Kidney capillary endothelial cell (primary cell): ENCODE results near the gene CDC42EP4.
A peak's percentile ranks its signal among the peaks of the same experiment; 100 is the strongest.
"Not testable (repeated sequence)": the region's sequence is repeated elsewhere in the genome, so short reads cannot be mapped to it uniquely, and the experiment has no call there.

Source experiments
- DNase-seq: peaks from one replicate; pipeline ENCODE4 v3.0.0-alpha.2; 2018; ENCODE audit warnings: low spot score

The CDC42EP4 gene

DNA sequence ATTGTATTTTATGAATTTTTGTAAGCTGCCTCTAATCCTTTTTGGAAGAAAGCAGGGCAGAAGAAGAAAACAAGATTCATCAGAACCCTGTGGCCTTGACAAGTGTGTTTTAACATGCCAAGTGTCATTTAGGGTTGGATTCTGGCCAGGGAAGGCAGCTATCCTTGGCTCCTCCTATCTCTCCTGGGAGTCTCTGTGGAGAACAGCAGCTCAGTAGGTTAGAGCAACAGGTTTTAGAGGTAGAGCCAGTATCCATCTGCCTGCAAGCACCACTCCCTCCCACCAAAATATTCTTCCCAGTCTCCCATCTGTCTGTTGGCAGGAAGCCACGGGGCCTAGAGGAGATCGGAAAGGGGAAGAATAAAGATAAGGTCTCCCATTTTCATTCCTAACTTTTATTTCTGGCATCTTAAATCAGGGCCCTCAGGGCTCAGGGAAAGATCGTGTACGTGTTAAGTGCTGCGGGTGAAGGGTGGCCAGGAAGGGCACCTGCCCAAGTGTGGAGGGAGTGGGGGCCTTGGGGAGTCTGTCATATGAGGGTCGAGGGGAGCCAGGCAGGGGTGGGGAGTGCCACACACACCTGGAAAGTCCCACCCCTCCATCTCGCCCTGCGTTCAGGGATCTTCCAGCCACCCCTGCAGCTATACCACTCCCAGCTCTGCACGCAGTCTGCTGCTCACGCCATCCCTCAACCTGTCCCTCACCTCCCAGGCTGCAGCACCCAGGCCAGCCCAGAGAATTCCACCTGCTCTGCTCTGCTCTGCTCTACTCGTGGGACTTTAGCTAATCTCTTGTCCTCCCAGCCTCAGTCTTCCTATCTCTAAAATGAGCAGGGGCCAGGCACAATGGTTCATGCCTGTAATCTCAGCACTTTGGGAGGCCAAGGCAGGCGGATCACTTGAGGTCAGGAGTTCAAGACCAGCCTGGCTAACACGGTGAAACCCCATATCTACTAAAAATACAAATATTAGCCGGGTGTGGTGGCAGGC lies 33.0 kb downstream of the CDC42EP4 start:
- no peak for DNase-seq

DNA sequence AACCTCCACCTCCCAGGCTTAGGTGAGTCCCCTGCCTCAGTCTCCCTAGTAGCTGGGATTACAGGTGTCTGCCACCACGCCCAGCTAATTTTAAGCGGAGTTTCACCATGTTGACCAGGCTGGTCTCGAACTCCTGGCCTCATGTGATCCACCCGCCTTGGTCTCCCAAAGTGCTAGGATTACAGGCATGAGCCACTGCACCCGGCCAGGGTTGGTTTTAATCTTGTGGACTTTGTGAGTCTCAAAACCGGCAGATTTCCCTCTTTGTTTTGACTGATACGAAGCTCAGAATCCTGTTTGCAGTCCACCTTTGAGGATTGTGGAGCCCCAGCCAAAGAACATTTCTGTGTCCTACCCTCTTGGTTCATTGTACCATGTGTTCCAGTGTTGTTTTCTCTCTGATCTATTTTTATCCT lies 33.7 kb downstream of the CDC42EP4 start:
- no peak for DNase-seq

DNA sequence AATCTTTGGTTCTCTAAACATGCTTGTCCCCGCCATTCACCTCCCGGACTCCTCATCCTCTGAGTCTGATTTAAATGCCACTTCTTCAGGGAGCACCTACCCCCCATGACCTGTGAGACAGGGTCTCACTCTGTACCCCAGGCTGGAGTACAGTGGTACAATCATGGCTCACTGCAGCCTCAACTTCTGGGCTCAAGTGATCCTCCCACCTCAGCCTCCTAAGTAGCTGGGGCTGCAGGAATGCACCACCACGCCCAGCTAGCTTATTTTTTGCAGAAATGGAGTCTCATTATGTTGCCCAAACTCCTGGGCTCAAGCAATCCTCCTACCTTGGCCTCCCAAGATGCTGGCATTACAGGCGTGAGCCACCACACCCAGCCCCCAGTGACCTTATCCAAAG lies 37.3 kb downstream of the CDC42EP4 start:
- no peak for DNase-seq

DNA sequence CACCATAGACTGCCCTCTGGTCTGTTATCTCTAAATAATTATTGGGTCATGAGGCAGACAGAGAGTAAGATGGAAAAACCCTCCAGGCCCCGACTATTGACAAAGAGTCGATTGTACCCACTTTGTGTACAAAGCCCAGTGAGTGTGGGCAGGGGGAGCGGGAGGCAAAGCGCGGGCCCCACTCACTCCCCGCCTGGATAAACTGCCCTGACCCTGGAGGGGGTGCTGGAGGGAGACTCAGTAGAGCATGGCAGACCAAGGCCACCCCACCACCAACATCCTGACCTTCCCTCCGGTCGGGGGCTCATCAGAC lies 38.9 kb downstream of the CDC42EP4 start:
- DNase-seq = no peak

DNA sequence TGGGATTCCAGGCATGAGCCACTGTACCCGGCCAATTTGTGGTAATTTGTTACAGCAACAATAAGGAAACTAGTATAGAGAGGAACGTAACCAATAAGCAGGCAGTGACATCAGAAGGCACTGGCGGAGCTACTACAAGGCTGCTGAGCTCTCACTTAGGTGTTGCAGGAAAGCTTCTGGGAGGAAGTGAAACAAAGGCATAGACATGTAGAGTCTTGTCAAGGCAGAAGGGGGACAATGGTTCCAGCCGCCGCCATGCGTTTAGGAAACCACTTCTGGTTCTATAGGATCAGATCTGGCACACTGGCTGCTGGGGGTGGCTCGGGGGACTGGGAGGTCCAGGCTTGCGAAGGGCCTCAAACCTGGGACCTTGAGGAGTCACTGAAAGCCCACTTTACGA lies 40.7 kb downstream of the CDC42EP4 start:
- no peak for DNase-seq

DNA sequence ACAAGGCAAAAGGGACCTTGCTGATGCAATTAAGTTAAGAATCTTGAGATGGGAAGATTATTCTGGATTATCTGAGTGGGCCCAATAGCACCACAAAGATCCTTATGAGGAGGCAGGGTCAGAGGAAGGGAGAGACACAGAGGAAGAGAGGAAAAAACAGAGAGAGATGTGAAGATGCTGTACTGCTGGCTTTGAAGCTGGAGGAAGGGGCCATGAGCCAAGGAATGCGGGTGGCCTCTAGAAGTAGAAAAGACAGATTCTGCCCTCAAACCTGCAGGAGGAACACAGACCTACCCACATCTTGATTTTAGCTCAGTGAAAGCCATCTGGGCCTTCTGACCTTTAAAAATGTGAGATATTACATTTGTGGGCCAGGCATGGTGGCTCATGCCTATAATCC lies 42.0 kb downstream of the CDC42EP4 start:
- DNase-seq = no peak

DNA sequence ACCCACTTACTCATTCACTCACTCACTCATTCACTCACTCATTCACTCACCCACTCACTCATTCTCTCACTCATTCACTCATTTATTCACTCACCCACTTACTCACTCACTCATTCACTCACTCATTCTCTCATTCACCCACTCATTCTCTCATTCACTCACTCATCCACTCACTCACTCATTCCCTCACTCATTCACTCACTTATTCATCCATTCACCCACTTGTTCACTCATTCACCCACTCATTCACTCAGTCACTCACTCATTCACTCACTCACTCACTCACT lies 42.5 kb downstream of the CDC42EP4 start:
- no peak for DNase-seq

DNA sequence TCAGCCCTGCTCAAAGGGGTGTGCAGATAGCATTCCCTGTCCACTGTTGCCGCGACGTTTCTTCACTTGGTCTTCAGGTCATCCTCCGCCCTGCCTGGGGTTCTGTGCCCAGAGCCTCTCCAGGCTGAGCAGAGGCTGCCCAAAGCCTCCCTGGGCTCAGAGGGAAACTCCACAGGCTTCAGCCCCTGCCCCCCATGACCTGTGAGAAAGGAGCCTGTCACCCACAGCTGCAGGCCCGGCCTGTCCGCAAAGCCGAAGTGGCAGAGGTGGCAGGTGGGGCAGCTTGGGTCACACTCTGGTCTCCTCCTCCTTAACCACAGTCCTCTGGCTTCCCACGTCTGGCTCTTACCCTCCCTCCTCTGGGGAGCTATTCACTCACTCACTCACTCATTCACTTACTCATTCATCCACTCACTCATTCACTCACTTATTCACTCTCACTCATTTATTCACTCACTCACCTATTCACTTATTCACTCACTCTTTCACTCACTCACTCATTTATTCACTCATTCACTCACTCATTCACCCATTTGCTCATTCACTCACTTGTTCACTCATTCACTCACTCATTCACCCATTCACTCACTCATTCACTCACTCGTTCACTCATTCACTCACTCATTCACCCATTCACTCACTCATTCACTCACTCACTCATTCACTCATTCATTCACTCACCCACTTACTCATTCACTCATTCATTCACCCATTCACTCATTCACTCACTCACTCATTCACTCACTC lies 43.0 kb downstream of the CDC42EP4 start:
- no peak for DNase-seq

DNA sequence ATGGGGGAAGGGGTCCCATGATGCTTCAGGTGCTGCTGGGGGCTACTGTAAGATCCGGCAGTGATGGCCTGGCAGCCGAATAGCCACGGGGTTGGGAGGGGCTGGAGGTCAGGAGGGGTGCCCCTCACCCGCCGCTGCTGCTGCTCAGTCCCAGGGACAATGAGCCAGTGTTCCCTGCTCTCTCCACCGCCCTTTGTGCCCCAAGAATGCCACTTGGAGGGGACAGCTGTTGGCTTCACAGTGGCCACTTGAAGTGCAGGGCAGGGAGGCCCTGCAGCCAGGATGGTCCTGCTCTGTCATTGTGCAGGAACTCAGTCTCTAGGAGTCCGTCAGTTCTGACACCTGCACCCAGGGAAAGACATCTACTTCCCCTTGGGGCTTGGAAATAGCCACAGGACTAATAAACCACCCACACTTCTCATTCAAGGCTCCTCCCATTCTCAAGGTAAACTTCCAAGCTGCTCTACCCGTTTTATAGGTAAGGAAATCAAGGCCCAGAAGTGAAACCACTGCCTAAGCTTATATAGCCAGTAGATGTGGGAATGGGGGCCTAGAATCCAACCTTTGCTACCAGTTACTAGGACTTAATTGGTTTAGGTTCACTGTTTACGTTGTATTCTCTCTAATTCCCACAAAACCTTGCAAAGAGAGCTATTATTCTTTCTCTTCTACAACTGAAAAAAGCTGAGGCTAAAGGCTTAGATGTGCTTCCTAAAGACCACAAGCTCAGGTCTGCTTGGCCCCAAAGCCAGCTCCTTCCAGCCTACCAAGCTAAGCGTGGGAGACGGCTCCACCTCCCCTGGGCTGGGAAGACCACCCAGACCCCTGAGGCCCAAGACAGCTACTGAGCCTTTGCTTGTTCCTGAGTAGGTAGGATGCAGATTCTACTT lies 43.9 kb downstream of the CDC42EP4 start:
- DNase-seq = no peak

DNA sequence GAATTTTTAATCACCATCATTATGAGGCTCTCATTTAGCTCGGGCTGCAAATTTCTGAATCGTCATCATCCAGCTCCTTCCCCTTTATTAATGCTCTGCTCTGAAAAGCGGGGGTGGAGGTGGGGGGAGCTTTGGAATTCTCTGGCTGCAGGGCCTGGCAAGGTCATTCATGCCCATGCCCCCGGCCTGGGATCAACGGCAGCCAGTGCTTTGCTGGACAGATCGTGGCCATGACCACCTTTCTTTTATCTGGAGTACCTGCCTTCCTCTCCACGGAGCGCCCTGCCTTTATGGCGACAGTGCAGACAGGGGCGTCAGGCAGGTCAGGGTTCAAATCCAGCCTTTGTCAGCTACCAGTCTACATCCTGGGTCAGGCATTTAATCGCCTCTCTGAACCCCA lies 45.0 kb downstream of the CDC42EP4 start:
- DNase-seq = no peak

DNA sequence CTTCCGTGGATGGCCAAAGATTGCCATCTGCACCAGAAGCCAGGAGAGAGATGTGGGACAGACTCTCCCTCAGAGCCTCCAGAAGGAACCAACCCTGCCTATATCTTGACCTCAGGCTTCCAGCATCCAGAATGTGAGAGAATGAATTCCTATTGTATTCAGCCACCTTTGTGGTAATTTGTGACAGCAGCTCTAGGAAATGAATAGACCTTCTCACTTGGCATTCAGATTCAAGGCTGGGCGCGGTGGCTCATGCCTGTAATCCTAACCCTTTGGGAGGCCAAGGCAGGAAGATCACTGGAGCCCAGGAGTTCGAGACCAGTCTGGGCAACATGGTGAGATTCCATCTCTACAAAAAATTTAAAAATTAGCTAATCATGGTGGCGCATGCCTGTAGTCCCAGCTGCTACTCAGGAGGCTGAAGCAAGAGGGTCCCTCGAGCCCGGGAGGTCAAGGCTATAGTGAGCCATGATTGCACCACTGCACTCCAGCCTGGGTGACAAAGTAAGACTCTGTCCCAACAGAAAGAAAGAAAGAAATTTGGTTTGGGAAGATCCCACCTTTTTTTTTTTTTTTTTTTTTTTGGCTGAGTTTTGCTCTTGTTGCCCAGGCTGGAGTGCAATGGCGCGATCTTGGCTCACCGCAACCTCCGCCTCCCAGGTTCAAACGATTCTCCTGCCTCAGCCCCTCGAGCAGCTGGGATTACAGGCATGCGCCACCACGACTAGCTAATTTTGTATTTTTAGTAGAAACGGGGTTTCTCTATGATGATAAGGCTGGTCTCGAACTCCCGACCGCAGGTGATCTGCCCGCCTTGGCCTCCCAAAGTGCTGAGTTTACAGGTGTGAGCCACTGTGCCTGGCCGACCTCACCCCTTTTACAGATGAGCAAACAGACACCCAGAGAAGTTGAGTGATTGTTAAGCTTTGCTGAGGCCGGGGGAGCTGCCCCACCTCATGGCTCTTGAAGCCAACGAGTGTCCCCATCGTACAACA lies 45.9 kb downstream of the CDC42EP4 start:
- DNase-seq = no peak

DNA sequence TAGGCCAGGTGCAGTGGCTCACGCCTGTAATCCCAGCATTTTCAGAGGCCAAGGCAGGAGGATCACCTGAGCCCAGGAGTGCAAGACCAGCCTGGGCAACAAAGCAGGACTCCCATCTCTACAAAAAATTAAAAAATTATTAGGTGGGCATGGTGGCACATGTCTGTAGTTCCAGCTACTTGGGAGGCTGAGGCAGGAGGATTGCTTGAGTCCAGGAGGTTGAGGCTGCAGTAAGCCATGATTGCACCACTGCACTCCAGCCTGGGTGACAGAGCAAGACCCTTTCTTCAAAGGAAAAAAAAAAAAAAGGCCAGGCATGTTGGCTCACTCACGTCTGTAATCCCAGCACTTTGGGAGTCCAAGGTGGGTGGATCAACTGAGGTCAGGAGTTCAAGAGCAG lies 47.4 kb downstream of the CDC42EP4 start:
- DNase-seq = not testable (repeated sequence)

DNA sequence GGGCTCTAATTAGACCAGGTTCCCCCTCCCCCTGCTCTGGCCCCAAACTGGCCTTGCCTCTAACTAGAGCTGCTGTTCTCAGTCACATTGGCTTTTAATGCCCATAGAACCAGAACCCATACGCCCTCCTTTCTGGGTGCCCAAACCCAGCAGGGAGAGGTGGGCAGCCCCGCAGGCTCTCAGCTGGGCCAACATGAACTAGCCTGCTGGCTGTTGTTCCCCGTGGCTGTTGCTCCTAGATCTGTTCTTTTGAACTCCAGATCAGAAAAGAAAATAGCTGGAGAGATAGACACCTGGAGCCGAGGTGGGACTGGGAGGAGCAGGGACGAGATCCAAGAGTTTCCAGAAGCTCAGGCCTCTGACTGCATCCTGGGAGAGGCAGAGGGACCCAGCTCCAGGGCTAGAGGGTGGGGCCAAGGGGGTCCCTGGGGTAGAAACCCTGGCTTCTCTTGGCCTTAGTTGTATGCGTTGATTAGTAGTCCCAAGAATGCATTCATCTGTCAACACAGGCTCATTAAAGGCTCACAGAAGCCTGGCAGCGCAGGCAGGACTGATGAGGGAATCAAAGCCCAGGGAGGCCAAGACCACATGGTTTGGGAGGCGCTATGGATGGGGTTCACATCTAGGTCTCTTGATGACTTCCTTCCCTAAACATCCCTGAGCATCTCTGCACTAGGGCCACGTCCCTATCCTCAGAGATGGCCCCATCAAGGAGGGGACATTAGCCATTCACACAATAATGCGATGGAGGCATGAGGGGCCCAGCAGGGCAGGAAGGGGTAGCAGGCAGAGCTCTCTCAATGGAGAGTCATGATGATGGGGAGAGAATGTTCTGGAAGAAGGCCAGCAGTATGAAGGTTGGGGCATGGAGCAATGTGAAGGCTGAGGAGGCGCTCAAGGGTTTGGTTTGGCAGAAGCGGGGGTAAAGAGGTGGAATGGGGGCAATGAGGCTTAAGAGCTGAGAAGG lies 48.8 kb downstream of the CDC42EP4 start:
- DNase-seq = no peak

DNA sequence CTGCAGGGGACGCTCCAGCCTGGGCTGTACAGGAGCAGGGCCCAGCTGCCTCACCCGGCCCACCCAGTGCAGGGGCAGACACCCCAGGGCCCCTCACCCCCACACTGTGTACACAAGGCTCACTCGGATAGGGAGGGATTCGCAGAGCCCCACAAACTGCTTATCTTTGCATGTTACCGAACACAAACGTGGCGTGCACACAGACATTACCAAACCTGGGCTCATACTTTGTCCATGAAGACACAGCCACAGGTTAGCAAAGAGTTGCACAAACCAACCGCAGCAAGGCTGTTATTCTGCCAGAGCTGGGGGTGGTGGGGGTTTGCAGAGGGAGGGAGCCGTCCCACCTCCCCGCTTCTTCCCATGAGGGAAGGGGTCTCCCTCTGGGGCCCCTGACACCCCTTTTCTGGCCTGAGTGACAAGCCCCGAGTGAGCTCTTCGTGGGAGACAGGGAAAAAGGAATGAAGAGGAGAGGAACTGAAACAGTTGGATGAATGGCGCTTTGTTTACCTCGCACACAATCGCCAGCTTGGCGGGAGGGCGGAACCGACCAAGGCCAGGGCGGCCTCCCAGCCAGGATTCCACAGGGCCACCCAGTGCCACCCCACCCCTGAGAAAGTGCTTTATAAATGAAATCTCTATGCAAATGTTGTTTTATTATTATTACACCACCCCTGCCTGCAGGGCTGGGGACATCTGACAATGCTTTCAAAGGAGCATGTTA lies 49.7 kb downstream of the CDC42EP4 start:
- DNase-seq = no peak

DNA sequence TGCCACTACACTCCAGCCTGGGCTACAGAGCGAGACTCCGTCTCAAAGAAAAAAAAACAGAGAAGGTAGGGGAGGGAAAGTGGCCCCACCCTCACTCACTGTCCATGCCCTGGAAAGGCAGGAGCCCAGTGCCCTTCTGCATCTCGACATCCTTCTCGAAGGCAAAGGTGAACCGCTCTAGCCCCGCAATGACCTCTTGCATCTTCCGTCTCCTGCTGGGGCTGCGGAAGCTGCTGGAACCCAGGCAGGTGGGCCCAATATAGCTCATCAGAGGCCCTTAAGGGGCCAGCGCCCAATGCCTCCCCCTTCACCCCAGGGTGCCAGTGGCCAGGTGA lies 50.2 kb downstream of the CDC42EP4 start, which contains the start of gene CPSF4L:
TSS of gene CPSF4L (minus strand) at position 264 of the 335 bp plus-strand sequence. CDS start at position 202, 62 bp downstream.
- DNase-seq = no peak

DNA sequence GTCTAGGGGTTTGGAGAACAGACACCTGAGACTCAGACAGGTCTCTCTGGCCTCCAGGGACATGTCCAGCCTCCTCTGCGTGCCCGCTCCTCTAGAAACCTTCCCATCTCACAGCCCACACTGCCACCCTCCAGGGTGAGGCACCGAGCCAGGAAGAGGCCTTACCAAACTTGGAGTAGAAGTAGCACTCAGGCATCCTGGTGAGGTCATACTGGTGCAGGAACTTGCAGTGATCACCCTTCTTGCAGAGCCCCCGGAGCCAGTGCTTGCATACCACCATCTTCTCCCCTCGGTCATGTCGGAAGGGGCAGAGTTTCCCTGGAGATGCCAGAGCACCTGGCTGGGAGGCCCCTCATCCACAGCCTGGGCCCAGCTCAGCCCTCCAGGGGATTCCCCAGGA lies 54.3 kb downstream of the CDC42EP4 start:
- no peak for DNase-seq

DNA sequence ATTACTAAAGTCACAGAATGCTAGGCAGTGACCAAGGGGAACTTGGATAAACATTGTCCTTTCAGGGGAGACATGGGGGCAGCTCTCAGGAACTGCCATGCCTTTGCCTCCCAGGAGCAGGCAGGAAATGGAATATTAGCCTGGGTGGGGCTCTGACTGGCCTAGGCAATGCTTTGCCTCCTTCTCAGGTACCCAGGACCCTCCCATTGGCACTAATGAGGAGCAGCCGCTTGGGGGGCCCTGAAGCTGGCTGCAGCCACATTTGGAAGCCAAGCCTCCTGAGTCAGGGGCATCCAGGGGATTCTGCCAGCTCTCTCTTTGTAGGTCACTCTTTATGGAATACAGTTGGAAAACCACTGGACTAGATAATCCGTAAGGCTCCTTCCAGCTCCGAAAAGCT lies 55.6 kb downstream of the CDC42EP4 start:
- no peak for DNase-seq

DNA sequence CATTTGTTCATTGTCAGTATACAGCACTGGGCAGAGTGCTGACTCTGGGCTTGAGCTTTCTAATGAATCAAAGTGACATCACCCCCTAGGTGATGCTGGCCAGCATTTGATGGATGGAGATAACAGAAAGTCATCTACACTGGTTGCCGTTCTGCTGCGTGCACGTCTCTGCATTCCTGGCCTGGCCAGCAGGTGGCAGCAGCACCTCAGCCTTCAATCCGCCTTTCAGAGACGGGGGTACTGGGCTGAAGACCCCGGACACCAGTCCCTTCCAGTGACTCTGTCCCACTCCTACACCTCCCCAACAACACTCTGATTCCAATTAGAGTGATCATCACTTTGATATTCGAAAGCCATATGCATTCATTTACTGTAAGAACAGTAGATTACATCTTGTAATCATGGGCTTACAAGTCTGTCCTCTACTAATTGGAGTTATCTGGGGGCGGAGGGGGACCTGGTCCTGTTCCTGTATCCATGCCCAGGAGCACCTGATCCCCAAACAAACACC lies 56.1 kb downstream of the CDC42EP4 start:
- peak; percentile 49 for DNase-seq

DNA sequence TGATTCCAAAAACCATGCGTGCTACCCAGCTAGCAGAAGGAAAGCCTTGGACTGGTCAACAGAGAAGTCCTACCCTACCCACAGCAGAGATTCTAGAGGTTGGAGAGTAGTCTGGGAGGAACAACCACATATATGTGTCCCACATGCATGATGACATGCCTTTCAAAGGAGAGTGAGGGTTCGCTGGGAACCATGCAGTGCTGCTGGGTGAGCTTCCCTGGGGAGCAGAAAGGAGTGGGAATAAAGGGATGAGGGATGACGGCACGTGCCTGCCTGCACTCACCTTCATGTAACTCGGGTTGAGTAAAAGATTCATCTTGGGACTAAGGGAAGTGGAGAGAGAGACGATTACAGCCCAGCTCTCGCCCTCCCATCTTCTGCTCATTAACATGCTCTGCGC lies 59.9 kb downstream of the CDC42EP4 start:
- DNase-seq = no peak
